Measurements from ENCODE around the gene DDX60.

DDX60 gene

GRCh38 chr4:168183717-168184571 lies 134.6 kb downstream of the DDX60 start:
- Histone ChIP-seq H3K27me3 (ENCODE audit: control insufficient read depth in 2 of 2, insufficient read depth in 2 of 2, low read length in 2 of 2) (no peaks in the 10 kb centered on the region), H3K9ac (ENCODE audit: low read depth in 1 of 2, low read length in 2 of 2) (no peak overlapping the region)

GRCh38 chr4:168177546-168178149 lies 140.9 kb downstream of the DDX60 start:
- no peak overlapping the region for H3K9ac ChIP-seq (ENCODE audit: low read depth in 1 of 2, low read length in 2 of 2)
- H3K9me3 ChIP-seq (ENCODE audit: control insufficient read depth in 2 of 2, low read length in 2 of 2) = no peaks in the 10 kb centered on the region
- H3K27me3 ChIP-seq (ENCODE audit: control insufficient read depth in 2 of 2, insufficient read depth in 2 of 2, low read length in 2 of 2) = no peaks in the 10 kb centered on the region
- H3K4me3 ChIP-seq (ENCODE audit: low read length in 2 of 2) = no peak overlapping the region
- H3K4me1 ChIP-seq (ENCODE audit: control insufficient read depth in 2 of 2, insufficient read depth in 2 of 2, low read length in 2 of 2) = no peaks in the 10 kb centered on the region
- no peaks in the 10 kb centered on the region for H3K36me3 ChIP-seq (ENCODE audit: control insufficient read depth in 2 of 2, insufficient read depth in 2 of 2, low read length in 2 of 2)
- no peak overlapping the region for H3K27ac ChIP-seq (ENCODE audit: low read depth in 2 of 2, low read length in 2 of 2)

More at GRCh38 chr4:168183717-168184571, 134.6 kb downstream of the DDX60 start:
- Histone ChIP-seq H3K36me3 (ENCODE audit: control insufficient read depth in 2 of 2, insufficient read depth in 2 of 2, low read length in 2 of 2) (no peaks in the 10 kb centered on the region), H3K4me1 (ENCODE audit: control insufficient read depth in 2 of 2, insufficient read depth in 2 of 2, low read length in 2 of 2) (peaks cover 0 to 2% of the 10 kb centered on the region in 2 donors), H3K4me3 (ENCODE audit: low read length in 2 of 2) (no peak overlapping the region), H3K9me3 (ENCODE audit: control insufficient read depth in 2 of 2, low read length in 2 of 2) (no peaks in the 10 kb centered on the region), H3K27ac (ENCODE audit: low read depth in 2 of 2, low read length in 2 of 2) (no peak overlapping the region)

DNA sequence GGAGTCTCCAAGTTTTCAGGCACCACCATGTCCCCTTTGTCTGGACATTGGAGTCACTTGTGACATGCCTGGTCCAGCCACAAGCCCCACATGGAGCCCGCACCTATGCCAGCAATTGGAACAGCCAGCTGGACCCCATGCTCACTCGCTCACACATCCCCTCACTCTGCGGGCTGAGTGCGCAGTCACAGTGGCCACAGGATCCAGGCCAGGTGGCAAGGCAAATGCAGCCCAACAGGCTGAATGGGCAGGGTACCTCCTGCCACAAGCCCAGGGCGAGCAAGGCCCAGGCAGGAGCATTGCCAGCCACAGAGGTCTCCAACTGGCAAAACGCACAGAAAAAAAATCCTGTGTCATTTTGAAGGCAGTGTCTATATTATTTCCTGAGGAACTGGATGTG lies 144.2 kb downstream of the DDX60 start:
- no peaks in the 10 kb centered on the region for H3K4me1 ChIP-seq (ENCODE audit: control insufficient read depth in 2 of 2, insufficient read depth in 2 of 2, low read length in 2 of 2)
- H3K27me3 ChIP-seq (ENCODE audit: control insufficient read depth in 2 of 2, insufficient read depth in 2 of 2, low read length in 2 of 2) = no peaks in the 10 kb centered on the region
- no peak overlapping the region for H3K27ac ChIP-seq (ENCODE audit: low read depth in 2 of 2, low read length in 2 of 2)
- H3K9me3 ChIP-seq (ENCODE audit: control insufficient read depth in 2 of 2, low read length in 2 of 2) = no peaks in the 10 kb centered on the region
- H3K9ac ChIP-seq (ENCODE audit: low read depth in 1 of 2, low read length in 2 of 2) = no peak overlapping the region
- no peak overlapping the region for H3K4me3 ChIP-seq (ENCODE audit: low read length in 2 of 2)
- H3K36me3 ChIP-seq (ENCODE audit: control insufficient read depth in 2 of 2, insufficient read depth in 2 of 2, low read length in 2 of 2) = no peaks in the 10 kb centered on the region

- H3K9me3 ChIP-seq (ENCODE audit: control insufficient read depth in 2 of 2, low read length in 2 of 2) = no peaks in the 10 kb centered on the region
- H3K4me1 ChIP-seq (ENCODE audit: control insufficient read depth in 2 of 2, insufficient read depth in 2 of 2, low read length in 2 of 2) = peaks cover 0 to 2% of the 10 kb centered on the region in 2 donors
- no peak overlapping the region for H3K9ac ChIP-seq (ENCODE audit: low read depth in 1 of 2, low read length in 2 of 2)
- H3K36me3 ChIP-seq (ENCODE audit: control insufficient read depth in 2 of 2, insufficient read depth in 2 of 2, low read length in 2 of 2) = no peaks in the 10 kb centered on the region
- no peaks in the 10 kb centered on the region for H3K27me3 ChIP-seq (ENCODE audit: control insufficient read depth in 2 of 2, insufficient read depth in 2 of 2, low read length in 2 of 2)
- H3K27ac ChIP-seq (ENCODE audit: low read depth in 2 of 2, low read length in 2 of 2) = no peak overlapping the region
- H3K4me3 ChIP-seq (ENCODE audit: low read length in 2 of 2) = no peak overlapping the region
These were observed 150.8 kb downstream of the DDX60 start for GRCh38 chr4:168167714-168168284.
